ENCODE measurements around the gene CEP290. TPM values are rescaled to one million over a fixed set of nuclear protein-coding genes. Genes with fewer than 3 reads are reported as not detected.

The CEP290 gene
- total RNA-seq, 1 experiment from 2014 or later: 14.1 TPM

DNA sequence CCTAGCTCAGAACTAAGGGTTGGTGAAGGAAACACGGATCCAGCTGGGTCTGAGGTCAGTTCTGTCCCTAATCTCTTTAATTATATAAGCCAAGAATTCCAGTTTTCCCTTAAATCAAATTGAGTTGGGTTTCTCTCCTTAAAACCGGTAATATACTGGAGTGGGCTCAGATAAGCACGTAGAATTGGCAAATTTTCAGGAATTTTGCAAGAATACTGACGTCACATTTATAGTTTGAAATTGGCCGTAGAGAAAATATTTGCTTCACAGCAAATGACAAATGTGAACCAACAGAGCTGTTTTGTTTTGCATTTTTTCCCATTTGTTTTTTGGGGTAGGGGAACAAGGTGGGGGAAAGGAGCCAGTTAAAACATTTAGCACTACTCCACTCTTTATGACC, 130.1 kb downstream of the CEP290 start:
- Mint-ChIP-seq H3K36me3 (ENCODE audit: insufficient read depth, unreplicated experiment) (no peaks in the 10 kb centered on the region), H3K9me3 (ENCODE audit: low read depth, unreplicated experiment) (no peaks in the 10 kb centered on the region), H3K4me3 (ENCODE audit: low read depth, unreplicated experiment) (no peak overlapping the region), H3K27me3 (ENCODE audit: unreplicated experiment) (no peaks in the 10 kb centered on the region), H3K27ac (ENCODE audit: unreplicated experiment) (no peak overlapping the region), H3K4me1 (ENCODE audit: low read depth, unreplicated experiment) (no peaks in the 10 kb centered on the region)
- intact Hi-C loops (cut with micrococcal nuclease; ENCODE audit: unreplicated experiment): no loop called here
- CTCF ChIA-PET: interaction anchor here (0.5 kb wide), 1 partner anchor 1303 kb away, joined by 3 read pairs; no protein-coding TSS in a partner anchor
- no TSS peak for BruUV-seq (replicated peaks)
- no peak for DNase-seq
- TF ChIP-seq, protein P1, sequence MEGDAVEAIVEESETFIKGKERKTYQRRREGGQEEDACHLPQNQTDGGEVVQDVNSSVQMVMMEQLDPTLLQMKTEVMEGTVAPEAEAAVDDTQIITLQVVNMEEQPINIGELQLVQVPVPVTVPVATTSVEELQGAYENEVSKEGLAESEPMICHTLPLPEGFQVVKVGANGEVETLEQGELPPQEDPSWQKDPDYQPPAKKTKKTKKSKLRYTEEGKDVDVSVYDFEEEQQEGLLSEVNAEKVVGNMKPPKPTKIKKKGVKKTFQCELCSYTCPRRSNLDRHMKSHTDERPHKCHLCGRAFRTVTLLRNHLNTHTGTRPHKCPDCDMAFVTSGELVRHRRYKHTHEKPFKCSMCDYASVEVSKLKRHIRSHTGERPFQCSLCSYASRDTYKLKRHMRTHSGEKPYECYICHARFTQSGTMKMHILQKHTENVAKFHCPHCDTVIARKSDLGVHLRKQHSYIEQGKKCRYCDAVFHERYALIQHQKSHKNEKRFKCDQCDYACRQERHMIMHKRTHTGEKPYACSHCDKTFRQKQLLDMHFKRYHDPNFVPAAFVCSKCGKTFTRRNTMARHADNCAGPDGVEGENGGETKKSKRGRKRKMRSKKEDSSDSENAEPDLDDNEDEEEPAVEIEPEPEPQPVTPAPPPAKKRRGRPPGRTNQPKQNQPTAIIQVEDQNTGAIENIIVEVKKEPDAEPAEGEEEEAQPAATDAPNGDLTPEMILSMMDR (IDR thresholded peaks at IDR 0.05; ENCODE audit: unreplicated experiment): no peak

DNA sequence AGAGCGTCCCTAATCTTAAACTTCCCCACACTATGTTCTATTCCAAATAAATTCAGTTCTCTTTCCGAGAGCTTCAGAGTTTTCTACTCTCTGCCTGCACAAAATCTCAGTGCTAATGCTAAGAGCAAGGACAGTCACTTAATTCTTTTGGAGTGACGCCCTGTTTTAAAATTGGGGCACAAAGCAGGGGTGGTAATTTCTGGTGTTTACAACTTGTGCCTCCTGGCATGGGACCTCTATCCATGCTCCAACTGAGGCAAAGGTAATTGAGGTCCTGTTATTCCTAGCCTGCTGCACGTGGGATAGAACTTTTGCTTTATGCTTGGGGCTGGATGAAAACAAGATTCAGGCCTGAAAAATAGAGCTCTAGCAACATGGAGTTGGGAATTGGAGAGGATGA, 135.5 kb downstream of the CEP290 start:
- H3K4me1 Mint-ChIP-seq (ENCODE audit: low read depth, unreplicated experiment): no peaks in the 10 kb centered on the region
- no peak for DNase-seq
- no peaks in the 10 kb centered on the region for H3K27me3 Mint-ChIP-seq (ENCODE audit: unreplicated experiment)
- H3K9me3 Mint-ChIP-seq (ENCODE audit: low read depth, unreplicated experiment): peaks cover 3% of the 10 kb centered on the region
- H3K36me3 Mint-ChIP-seq (ENCODE audit: insufficient read depth, unreplicated experiment): no peaks in the 10 kb centered on the region
- TF ChIP-seq, protein P1 (IDR thresholded peaks at IDR 0.05; ENCODE audit: unreplicated experiment): no peak
- CTCF ChIA-PET: no interaction called here
- no peak overlapping the region for H3K27ac Mint-ChIP-seq (ENCODE audit: unreplicated experiment)
- no TSS peak for BruUV-seq (replicated peaks)
- intact Hi-C loops (cut with micrococcal nuclease; ENCODE audit: unreplicated experiment): no loop called here
- no peak overlapping the region for H3K4me3 Mint-ChIP-seq (ENCODE audit: low read depth, unreplicated experiment)

DNA sequence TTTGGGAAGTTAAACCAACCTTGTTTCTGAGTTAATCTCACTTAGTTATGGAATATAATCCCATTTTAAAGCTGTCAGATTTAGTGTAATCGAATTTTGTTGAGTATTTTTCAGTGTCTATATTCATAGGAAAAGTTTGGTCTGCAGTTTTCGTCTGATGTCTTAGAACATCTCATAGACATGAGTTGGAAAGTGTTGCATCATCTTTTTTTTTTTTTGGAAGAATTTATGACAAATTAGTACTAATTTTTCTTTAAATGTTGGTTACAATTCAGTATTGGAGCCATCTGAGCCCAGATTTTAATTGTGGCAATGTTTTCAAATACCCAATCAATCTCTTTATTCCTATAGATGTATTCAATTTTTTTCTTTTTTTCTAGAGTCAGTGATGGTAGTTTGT, 140.6 kb downstream of the CEP290 start:
- no peak for DNase-seq
- CTCF ChIA-PET: no interaction called here
- H3K36me3 Mint-ChIP-seq (ENCODE audit: insufficient read depth, unreplicated experiment): no peaks in the 10 kb centered on the region
- H3K9me3 Mint-ChIP-seq (ENCODE audit: low read depth, unreplicated experiment): peaks cover 3% of the 10 kb centered on the region
- H3K27me3 Mint-ChIP-seq (ENCODE audit: unreplicated experiment): no peaks in the 10 kb centered on the region
- BruUV-seq (replicated peaks): no TSS peak
- intact Hi-C loops (cut with micrococcal nuclease; ENCODE audit: unreplicated experiment): no loop called here
- H3K4me3 Mint-ChIP-seq (ENCODE audit: low read depth, unreplicated experiment): no peak overlapping the region
- TF ChIP-seq, protein P1 (IDR thresholded peaks at IDR 0.05; ENCODE audit: unreplicated experiment): no peak
- H3K27ac Mint-ChIP-seq (ENCODE audit: unreplicated experiment): no peak overlapping the region
- H3K4me1 Mint-ChIP-seq (ENCODE audit: low read depth, unreplicated experiment): no peaks in the 10 kb centered on the region

Other genes starting within 250 kb of the CEP290 start
- 0.33 TPM in 1 of 2 replicates, not detected in the other for gene C12orf50, start 112.7 kb downstream of the CEP290 start, total RNA-seq (2022)
- gene TMTC3, start 219 bp upstream of the CEP290 start, total RNA-seq (2022): 24.5 and 30.8 TPM in 2 replicates